ENCODE results near the gene C9orf50. TPM values are rescaled to one million over a fixed set of nuclear protein-coding genes. Genes with fewer than 3 reads are reported as not detected.

C9orf50 gene
- total RNA-seq, 1 experiment from 2014 or later = not detected

GRCh38 chr9:129641750-129642585, 21.1 kb upstream of the C9orf50 start, which contains the start of gene ASB6:
TSS of gene ASB6 (minus strand) at chr9:129642151. CDS start at chr9:129641999, 152 bp downstream.
- no TSS peak for BruUV-seq (replicated peaks)
- POLR2A ChIA-PET = no interaction called here
- CTCF ChIA-PET = interaction anchor here (0.6 to 1.5 kb wide), 2 partner anchors 96 to 152 kb away, joined by 4 to 5 read pairs; no protein-coding TSS in a partner anchor
- Histone ChIP-seq H3K36me3 (ENCODE audit: control insufficient read depth, insufficient read depth, low read length) (no peaks in the 10 kb centered on the region; the same call in 1 of the 2 replicates), H3K9me3 (ENCODE audit: control insufficient read depth, insufficient read depth, low read depth, low read length) (no peaks in the 10 kb centered on the region), H3K4me1 (ENCODE audit: control insufficient read depth, insufficient read depth, low read length) (no peaks in the 10 kb centered on the region), H3K27me3 (ENCODE audit: control insufficient read depth, insufficient read depth, low read length) (no peaks in the 10 kb centered on the region), H3K4me3 (ENCODE audit: low read depth in 2 of 2, low read length in 2 of 2) (peak within 1 kb of the TSS; percentile 80 to 84), H3K27ac (ENCODE audit: low read length) (peak within 1 kb of the TSS; percentile 70)
- DNase-seq (ENCODE audit: low read depth, low spot score) = peak; percentile 58
- TF ChIP-seq POLR2AphosphoS5 (IDR thresholded peaks at IDR 0.05; ENCODE audit: low read depth, low read length) = peak; percentile 49; the same call in 1 of the 2 replicates
- no peak for TF ChIP-seq TCF7L2 (IDR thresholded peaks at IDR 0.05; ENCODE audit: low read depth, low read length)
- peak; percentile 98 for TF ChIP-seq CTCF (IDR thresholded peaks at IDR 0.05)
- TF ChIP-seq REST (IDR thresholded peaks at IDR 0.05; ENCODE audit: insufficient read depth in 1 of 2, low read depth in 2 of 2, low read length in 1 of 2) = no peak; a peak in 1 of 4 replicates
- TF ChIP-seq SIN3A (IDR thresholded peaks at IDR 0.05; ENCODE audit: borderline replicate concordance, insufficient read depth, low read depth, low read length) = peak; percentile 75
- intact Hi-C loops (cut with micrococcal nuclease; ENCODE audit: unreplicated experiment) = loop anchor here (5.0 kb wide), 2 partner anchors 75 to 140 kb away; no protein-coding TSS in a partner anchor
- peak; percentile 94 for ATAC-seq
- in situ Hi-C loops (cut with HindIII; ENCODE audit: low pct_unique_long_range_greater_than_20kb, low sequenced_read_pairs) = no loop called here

- no peak for ATAC-seq
- in situ Hi-C loops (cut with HindIII; ENCODE audit: low pct_unique_long_range_greater_than_20kb, low sequenced_read_pairs) = no loop called here
- H3K9me3 ChIP-seq (ENCODE audit: control insufficient read depth, insufficient read depth, low read depth, low read length) = no peaks in the 10 kb centered on the region
- no peak for TF ChIP-seq REST (IDR thresholded peaks at IDR 0.05; ENCODE audit: insufficient read depth in 1 of 2, low read depth in 2 of 2, low read length in 1 of 2)
- TF ChIP-seq CTCF (IDR thresholded peaks at IDR 0.05) = no peak
- TF ChIP-seq TCF7L2 (IDR thresholded peaks at IDR 0.05; ENCODE audit: low read depth, low read length) = no peak
- no peak for TF ChIP-seq SIN3A (IDR thresholded peaks at IDR 0.05; ENCODE audit: borderline replicate concordance, insufficient read depth, low read depth, low read length)
- no peak for TF ChIP-seq POLR2AphosphoS5 (IDR thresholded peaks at IDR 0.05; ENCODE audit: low read depth, low read length)
- CTCF ChIA-PET = interaction anchor here (0.6 kb wide), 1 partner anchor 153 kb away, joined by 5 read pairs; no protein-coding TSS in a partner anchor
- no peaks in the 10 kb centered on the region; the same call in 1 of the 2 replicates for H3K36me3 ChIP-seq (ENCODE audit: control insufficient read depth, insufficient read depth, low read length)
- POLR2A ChIA-PET = no interaction called here
- peak overlapping the region; percentile 80 to 84 for H3K4me3 ChIP-seq (ENCODE audit: low read depth in 2 of 2, low read length in 2 of 2)
- H3K4me1 ChIP-seq (ENCODE audit: control insufficient read depth, insufficient read depth, low read length) = no peaks in the 10 kb centered on the region
- BruUV-seq (replicated peaks) = TSS peak; percentile 79
- intact Hi-C loops (cut with micrococcal nuclease; ENCODE audit: unreplicated experiment) = loop anchor here (5.0 kb wide), 2 partner anchors 76 to 141 kb away; no protein-coding TSS in a partner anchor
- peak overlapping the region; percentile 65 for H3K27ac ChIP-seq (ENCODE audit: low read length)
- DNase-seq (ENCODE audit: low read depth, low spot score) = no peak
- no peaks in the 10 kb centered on the region for H3K27me3 ChIP-seq (ENCODE audit: control insufficient read depth, insufficient read depth, low read length)
Observed at GRCh38 chr9:129640871-129641749, 20.2 kb upstream of the C9orf50 start.

All from Panc1 (cell line).